Measurements from ENCODE around the gene KCNAB2. TPM values are rescaled to one million over a fixed set of nuclear protein-coding genes. Genes with fewer than 3 reads are reported as not detected.

KCNAB2 gene
- total RNA-seq, 1 donor from 2014 or later, result 17.9 TPM

DNA sequence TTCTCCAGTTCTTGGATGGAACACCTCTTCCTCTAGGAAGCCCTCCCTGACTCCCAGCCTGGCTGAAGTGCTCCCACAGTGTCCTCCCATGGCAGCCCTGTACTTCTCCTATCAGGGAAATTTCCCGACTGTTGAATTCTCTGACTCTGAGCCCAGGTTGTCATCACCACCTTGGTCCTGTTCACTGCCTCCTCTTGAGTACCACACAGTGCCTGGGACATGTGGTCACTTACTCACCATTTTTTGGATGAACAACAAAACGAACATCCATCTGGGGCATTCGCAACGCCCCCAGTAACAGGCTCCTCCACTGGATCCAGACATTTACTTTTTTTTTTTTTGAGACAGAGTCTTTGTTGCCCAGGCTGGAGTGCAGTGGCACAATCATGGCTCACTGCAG is 97.0 kb downstream of the KCNAB2 start:
- TF ChIP-seq, protein P1, sequence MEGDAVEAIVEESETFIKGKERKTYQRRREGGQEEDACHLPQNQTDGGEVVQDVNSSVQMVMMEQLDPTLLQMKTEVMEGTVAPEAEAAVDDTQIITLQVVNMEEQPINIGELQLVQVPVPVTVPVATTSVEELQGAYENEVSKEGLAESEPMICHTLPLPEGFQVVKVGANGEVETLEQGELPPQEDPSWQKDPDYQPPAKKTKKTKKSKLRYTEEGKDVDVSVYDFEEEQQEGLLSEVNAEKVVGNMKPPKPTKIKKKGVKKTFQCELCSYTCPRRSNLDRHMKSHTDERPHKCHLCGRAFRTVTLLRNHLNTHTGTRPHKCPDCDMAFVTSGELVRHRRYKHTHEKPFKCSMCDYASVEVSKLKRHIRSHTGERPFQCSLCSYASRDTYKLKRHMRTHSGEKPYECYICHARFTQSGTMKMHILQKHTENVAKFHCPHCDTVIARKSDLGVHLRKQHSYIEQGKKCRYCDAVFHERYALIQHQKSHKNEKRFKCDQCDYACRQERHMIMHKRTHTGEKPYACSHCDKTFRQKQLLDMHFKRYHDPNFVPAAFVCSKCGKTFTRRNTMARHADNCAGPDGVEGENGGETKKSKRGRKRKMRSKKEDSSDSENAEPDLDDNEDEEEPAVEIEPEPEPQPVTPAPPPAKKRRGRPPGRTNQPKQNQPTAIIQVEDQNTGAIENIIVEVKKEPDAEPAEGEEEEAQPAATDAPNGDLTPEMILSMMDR (IDR thresholded peaks at IDR 0.05), result no peak
- Histone ChIP-seq H3K4me1 (no peaks in the 10 kb centered on the region), H3K36me3 (no peaks in the 10 kb centered on the region), H3K27me3 (no peaks in the 10 kb centered on the region), H3K4me3 (no peak overlapping the region), H3K9me3 (no peaks in the 10 kb centered on the region), H3K27ac (no peak overlapping the region)
- intact Hi-C loops (cut with DNase I), result no loop called here
- no peak for DNase-seq (ENCODE audit: low spot score in 2 of 2)

DNA sequence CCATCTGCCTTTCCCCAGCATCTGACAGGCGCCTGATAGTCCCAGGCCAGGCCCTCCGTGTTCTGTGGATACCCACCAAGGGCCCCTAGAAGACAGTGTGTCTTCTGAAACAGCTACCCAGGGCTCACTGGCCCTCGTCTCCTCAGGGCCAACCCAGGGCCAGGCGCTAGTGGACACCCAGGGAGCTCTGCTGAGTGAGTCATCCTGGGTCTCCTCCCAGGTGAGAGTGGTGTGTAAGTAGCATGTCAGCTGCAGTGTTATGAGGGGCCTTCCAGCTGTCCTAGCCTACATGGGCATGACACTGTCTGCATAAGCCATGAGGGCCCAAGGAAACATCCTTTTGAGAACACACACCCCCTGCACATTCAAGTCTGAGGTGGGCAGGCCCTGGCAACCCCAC is 97.7 kb downstream of the KCNAB2 start:
- H3K36me3 ChIP-seq, result no peaks in the 10 kb centered on the region
- intact Hi-C loops (cut with DNase I), result no loop called here
- DNase-seq (ENCODE audit: low spot score in 2 of 2), result no peak
- H3K27me3 ChIP-seq, result no peaks in the 10 kb centered on the region
- no peak overlapping the region for H3K4me3 ChIP-seq
- H3K9me3 ChIP-seq, result no peaks in the 10 kb centered on the region
- TF ChIP-seq, protein P1 (IDR thresholded peaks at IDR 0.05), result no peak
- no peaks in the 10 kb centered on the region for H3K4me1 ChIP-seq
- no peak overlapping the region for H3K27ac ChIP-seq

DNA sequence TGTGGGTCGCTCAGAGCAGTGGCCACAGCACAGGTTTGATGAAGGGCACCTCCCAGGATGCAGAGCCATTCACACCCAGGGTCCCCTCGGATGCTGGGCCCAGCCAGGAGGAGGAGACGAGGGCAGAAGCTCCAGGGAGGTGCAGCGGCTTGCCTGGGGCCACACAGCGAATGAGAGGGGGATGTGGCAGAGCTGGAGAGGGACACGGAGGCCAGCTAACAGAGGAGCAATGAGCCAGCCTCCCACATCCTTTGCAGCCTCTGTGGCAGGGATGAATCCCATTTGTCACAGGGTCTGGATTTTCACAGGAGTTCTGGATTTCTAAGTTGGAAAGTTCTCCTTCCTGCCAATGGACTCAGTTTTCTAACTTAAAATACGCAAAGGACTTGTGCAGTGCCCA is 98.5 kb downstream of the KCNAB2 start:
- TF ChIP-seq, protein P1 (IDR thresholded peaks at IDR 0.05), result no peak
- no peaks in the 10 kb centered on the region for H3K27me3 ChIP-seq
- no peaks in the 10 kb centered on the region for H3K9me3 ChIP-seq
- H3K36me3 ChIP-seq, result no peaks in the 10 kb centered on the region
- intact Hi-C loops (cut with DNase I), result no loop called here
- H3K4me1 ChIP-seq, result no peaks in the 10 kb centered on the region
- no peak for DNase-seq (ENCODE audit: low spot score in 2 of 2)
- H3K27ac ChIP-seq, result no peak overlapping the region
- no peak overlapping the region for H3K4me3 ChIP-seq

DNA sequence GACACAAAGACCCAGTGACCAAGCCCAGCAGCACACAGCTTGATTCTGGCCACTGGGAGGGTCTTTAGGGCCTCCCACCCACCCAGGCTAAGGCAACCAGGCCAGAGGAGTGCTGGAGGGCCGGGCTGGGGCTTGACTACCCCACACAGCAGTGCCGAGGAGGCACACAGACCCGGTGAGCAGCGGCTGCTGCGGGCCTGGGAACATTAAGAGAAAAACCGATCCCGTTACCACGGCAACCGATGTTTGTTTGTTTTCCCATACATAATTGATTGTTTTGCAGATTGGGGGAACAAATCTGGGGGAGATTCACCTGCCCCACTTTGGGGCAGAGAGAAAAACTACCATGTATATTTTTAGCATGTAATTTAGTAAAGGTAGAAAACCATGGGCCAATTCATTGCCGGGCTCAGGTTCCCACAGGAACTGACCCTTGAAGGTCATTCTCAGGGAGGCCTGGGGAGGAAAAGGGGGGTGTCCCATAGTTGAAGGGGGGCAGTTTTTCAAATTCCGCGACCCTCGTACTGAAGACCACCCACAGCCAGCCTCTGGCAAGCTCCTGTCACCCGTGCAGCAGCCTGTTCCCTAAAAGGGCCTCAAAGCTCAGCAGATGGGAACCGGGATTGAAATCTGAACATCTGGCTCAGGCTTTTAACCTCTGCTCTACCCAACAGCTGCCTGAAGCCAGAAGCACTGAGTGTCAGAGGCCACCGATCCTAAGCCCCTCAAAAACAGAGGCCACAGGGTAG is 99.1 kb downstream of the KCNAB2 start:
- no peaks in the 10 kb centered on the region for H3K4me1 ChIP-seq
- H3K36me3 ChIP-seq, result no peaks in the 10 kb centered on the region
- intact Hi-C loops (cut with DNase I), result no loop called here
- H3K9me3 ChIP-seq, result no peaks in the 10 kb centered on the region
- TF ChIP-seq, protein P1 (IDR thresholded peaks at IDR 0.05), result no peak
- no peaks in the 10 kb centered on the region for H3K27me3 ChIP-seq
- no peak for DNase-seq (ENCODE audit: low spot score in 2 of 2)
- H3K27ac ChIP-seq, result no peak overlapping the region
- no peak overlapping the region for H3K4me3 ChIP-seq

DNA sequence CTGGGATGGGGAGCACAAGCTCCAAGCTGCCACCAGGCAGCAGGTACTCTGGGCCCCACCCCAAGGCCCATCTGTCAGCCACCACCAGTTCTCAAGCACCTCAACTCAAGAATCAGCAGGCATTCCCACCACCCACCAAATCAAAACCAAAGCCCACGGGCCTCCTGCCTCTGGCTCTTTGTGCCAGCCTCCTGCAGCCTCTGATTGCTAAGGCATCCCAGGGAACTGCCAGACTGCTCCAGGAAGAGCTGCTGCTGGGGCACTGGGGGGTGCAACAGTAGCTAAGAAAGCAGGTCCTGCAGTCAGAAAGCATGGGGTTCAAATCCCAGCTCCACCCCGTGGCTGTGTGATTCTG is 99.7 kb downstream of the KCNAB2 start:
- Histone ChIP-seq H3K36me3 (no peaks in the 10 kb centered on the region), H3K27ac (no peak overlapping the region), H3K4me3 (no peak overlapping the region), H3K4me1 (no peaks in the 10 kb centered on the region), H3K27me3 (no peaks in the 10 kb centered on the region), H3K9me3 (no peaks in the 10 kb centered on the region)
- DNase-seq (ENCODE audit: low spot score in 2 of 2), result no peak
- TF ChIP-seq, protein P1 (IDR thresholded peaks at IDR 0.05), result no peak
- intact Hi-C loops (cut with DNase I), result no loop called here
